Measurements from ENCODE around the gene ADD1.

Gene ADD1

GRCh38 chr4:2802618-2803531 is 40.8 kb upstream of the ADD1 start:
- ChIA-PET POLR2A (interaction anchor here (0.6 kb wide), 1 partner anchor 253 kb away, joined by 3 read pairs; no protein-coding TSS in a partner anchor), CTCF (interaction anchor here (0.9 to 3.3 kb wide), 4 partner anchors 8 to 39 kb away, joined by 3 to 20 read pairs (median 4); no protein-coding TSS in a partner anchor)
- DNase-seq (ENCODE audit: extremely low spot score), result no peak
- TF ChIP-seq, protein P1, sequence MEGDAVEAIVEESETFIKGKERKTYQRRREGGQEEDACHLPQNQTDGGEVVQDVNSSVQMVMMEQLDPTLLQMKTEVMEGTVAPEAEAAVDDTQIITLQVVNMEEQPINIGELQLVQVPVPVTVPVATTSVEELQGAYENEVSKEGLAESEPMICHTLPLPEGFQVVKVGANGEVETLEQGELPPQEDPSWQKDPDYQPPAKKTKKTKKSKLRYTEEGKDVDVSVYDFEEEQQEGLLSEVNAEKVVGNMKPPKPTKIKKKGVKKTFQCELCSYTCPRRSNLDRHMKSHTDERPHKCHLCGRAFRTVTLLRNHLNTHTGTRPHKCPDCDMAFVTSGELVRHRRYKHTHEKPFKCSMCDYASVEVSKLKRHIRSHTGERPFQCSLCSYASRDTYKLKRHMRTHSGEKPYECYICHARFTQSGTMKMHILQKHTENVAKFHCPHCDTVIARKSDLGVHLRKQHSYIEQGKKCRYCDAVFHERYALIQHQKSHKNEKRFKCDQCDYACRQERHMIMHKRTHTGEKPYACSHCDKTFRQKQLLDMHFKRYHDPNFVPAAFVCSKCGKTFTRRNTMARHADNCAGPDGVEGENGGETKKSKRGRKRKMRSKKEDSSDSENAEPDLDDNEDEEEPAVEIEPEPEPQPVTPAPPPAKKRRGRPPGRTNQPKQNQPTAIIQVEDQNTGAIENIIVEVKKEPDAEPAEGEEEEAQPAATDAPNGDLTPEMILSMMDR (IDR thresholded peaks at IDR 0.05; ENCODE audit: control extremely low read depth, extremely low read depth, low read depth, missing control alignments), result no peak

DNA sequence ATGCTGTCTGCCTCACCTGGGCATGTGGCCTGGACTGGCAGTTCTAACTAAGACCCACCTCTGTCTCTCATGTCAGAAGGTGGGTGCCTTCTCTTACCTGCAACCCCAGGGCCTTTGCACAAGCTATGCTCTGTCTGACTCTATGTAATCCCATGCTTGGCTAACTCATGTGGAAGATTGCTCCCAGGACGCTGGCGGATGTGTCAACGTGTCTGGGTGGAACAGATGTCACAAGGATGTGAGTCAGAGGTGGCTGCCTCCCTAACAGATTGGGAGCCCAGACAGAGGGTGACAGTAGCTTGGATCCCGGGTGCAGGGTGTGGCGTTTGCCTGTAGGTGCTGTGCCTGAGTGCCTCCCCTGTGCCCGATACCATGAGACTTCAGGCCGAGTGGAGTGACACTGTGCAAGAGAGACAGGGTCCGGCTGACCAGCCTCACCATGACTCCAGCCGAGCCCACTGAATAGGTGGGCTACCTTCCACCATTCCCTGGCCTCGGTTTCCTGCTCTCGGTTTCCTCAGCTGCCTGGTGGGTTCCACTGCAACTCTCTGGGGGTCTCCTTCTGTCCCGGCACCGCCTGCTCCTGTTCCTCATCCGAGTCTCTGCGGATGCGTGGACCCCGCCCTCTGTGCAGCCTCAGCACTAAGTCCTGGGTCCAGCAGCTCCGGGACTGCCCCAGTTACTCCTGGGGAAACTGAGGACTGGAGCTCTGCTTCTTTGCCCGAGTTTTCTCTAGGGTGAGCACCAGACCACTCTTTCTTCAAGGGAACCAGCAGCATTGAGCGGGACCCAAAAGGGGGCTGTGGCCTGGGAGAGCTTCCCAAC is 39.8 kb upstream of the ADD1 start:
- TF ChIP-seq, protein P1 (IDR thresholded peaks at IDR 0.05; ENCODE audit: control extremely low read depth, extremely low read depth, low read depth, missing control alignments), result no peak
- ChIA-PET CTCF (interaction anchor here (0.9 to 1.7 kb wide), 3 partner anchors 18 to 40 kb away, joined by 3 to 4 read pairs (median 3); no protein-coding TSS in a partner anchor), POLR2A (interaction anchor here (0.6 kb wide), 1 partner anchor 254 kb away, joined by 3 read pairs; no protein-coding TSS in a partner anchor)
- DNase-seq (ENCODE audit: extremely low spot score), result no peak

DNA sequence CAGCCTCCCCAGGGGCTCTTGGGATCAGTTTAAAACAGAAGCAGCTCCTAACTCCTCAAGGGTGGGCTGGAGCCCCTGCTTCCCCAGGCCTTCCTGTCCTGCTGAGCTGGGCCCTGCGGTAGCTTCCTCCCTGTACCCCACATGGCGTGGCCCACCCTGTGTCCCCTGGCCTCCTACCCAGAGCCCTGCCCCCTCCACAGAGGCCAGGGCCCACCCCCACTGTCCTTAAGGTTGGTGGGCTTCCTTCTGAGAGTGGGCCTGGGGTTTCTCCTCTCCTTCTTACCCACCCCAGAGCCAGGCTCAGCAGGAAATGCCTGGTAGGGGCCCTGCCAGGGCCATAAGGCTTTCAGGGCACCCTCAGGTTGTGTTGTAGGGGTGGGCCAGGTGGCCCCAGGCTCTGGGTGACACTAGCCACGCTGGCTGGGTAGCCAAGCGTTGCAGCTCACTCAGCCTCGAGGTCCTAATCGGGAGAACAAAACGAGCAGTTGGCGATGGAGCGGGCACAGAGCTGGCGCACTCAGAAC is 39.1 kb upstream of the ADD1 start:
- ChIA-PET CTCF (interaction anchor here (1.6 to 1.7 kb wide), 2 partner anchors 30 to 41 kb away, joined by 3 read pairs; no protein-coding TSS in a partner anchor), POLR2A (no interaction called here)
- no peak for DNase-seq (ENCODE audit: extremely low spot score)
- TF ChIP-seq, protein P1 (IDR thresholded peaks at IDR 0.05; ENCODE audit: control extremely low read depth, extremely low read depth, low read depth, missing control alignments), result no peak

DNA sequence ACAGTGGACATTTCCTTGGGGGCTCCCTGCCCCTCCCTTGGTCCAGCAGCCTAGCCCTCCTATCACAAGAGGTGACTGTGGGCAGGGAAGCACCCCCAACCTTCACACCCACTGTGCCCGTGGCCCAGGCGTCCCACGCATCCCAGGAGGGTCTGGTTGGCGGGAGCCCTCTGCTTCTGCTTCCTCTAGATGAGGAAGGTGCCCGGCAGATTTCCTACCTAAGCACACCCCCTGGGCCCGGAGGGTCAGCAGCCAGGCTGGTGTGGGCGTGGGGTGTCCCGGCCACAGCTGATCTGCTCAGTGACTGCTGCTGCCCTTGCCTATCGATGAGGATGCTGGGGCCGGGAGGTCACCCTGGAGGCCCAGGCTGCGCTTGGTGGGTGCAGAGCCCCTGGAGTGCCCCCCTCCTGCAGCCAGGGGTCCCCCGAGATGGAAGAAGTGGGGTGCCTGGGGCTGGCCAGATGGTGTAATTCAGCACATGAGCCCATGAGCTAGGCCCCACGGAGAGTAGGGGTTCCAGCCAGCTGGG is 38.6 kb upstream of the ADD1 start:
- DNase-seq (ENCODE audit: extremely low spot score), result no peak
- ChIA-PET CTCF (interaction anchor here (1.7 kb wide), 1 partner anchor 29 kb away, joined by 3 read pairs; no protein-coding TSS in a partner anchor), POLR2A (no interaction called here)
- TF ChIP-seq, protein P1 (IDR thresholded peaks at IDR 0.05; ENCODE audit: control extremely low read depth, extremely low read depth, low read depth, missing control alignments), result no peak

DNA sequence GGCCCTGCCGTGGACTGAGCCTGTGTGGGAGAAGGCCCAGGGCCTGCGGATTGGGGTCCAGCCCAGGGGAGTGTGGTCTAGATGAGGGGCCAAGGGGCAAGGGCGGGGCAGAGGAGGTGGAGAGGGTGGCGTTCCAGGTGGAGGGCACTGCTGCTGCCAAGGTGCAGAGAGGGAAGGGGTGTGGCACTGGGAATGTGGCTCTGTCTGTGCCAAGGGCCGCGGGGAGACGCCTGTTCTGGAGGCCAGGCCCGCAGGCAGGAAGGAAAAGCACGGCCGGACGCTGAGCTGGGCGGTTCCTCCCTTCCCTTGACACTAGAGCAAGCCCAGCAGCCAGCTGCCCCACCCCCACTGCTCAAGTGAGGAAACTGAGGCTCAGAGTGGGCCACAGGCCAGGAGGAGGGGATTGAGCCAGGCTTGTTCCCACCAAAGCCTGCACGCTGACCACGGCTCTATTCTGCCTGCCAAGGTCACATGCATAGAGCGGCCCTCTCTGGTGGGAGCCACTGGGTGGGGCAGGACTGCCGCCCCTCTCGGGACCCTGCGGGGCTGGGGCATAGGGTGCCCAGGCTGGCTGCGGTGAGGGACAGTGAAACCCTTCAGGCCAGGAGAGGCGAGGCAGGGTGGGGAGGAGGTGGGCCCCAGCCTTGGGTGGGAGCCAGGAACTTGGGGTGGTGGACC is 37.8 kb upstream of the ADD1 start:
- DNase-seq (ENCODE audit: extremely low spot score), result no peak
- POLR2A ChIA-PET, result no interaction called here
- CTCF ChIA-PET, result no interaction called here
- TF ChIP-seq, protein P1 (IDR thresholded peaks at IDR 0.05; ENCODE audit: control extremely low read depth, extremely low read depth, low read depth, missing control alignments), result no peak

Data from GM10248 (cell line).